ENCODE results near the gene KCNJ10.

GRCh38 chr1:159949981-159950381 is 120.0 kb downstream of the KCNJ10 start:
- TF ChIP-seq POLR2A (IDR thresholded peaks at IDR 0.05; ENCODE audit: low read depth, low read length) (no peak), POLR2AphosphoS5 (IDR thresholded peaks at IDR 0.05; ENCODE audit: low read depth, low read length) (no peak)
